GM21423 (cell line): Measurements from ENCODE around the gene KRT36.

Source experiments
- ATAC-seq: cut with Tn5 transposase; IDR thresholded peaks from one replicate; pipeline ENCODE4 v1.9.1; 2021; ENCODE audit warnings: mild to moderate bottlenecking, moderate library complexity; ENCODE audit not compliant: unreplicated experiment

Gene KRT36

GRCh38 chr17:41444186-41444585 lies 45.5 kb downstream of the KRT36 start:
- no peak for ATAC-seq

GRCh38 chr17:41442739-41443138 lies 47.0 kb downstream of the KRT36 start:
- no peak for ATAC-seq

GRCh38 chr17:41440531-41441033 lies 49.1 kb downstream of the KRT36 start, which contains the start of gene KRT38:
KRT38 (minus strand) TSS chr17:41440983; CDS start chr17:41440921, 62 bp downstream.
- ATAC-seq = no peak

GRCh38 chr17:41439375-41439774 lies 50.3 kb downstream of the KRT36 start:
- no peak for ATAC-seq

GRCh38 chr17:41437769-41438168 lies 51.9 kb downstream of the KRT36 start:
- no peak for ATAC-seq

- no peak for ATAC-seq
Observed at GRCh38 chr17:41437254-41437653, 52.5 kb downstream of the KRT36 start.
